Measurements from ENCODE around the gene LHFPL2. TPM values are rescaled to one million over a fixed set of nuclear protein-coding genes. Genes with fewer than 3 reads are reported as not detected.
A peak's percentile ranks its signal among the peaks of the same experiment; 100 is the strongest.

The LHFPL2 gene
- total and polyA plus RNA-seq, 2 experiments from 2014 or later: 10.6 to 50.8 TPM

GRCh38 chr5:78638973-78639669 lies 9.5 kb downstream of the LHFPL2 start:
- H3K4me3 Mint-ChIP-seq: no peak overlapping the region

More at GRCh38 chr5:78638973-78639669, 9.5 kb downstream of the LHFPL2 start:
- H3K4me2 ChIP-seq: 0 out of 2 replicates have a peak overlapping the region, but pooled peaks have one; percentile 8
- Mint-ChIP-seq H3K9me3 (no peaks in the 10 kb centered on the region; the same call in 2 of the 3 replicates), H3K27me3 (ENCODE audit: insufficient read depth, low read depth, poor library complexity) (peaks cover 4% of the 10 kb centered on the region), H3K27ac (no peak overlapping the region), H3K36me3 (ENCODE audit: low read depth) (peaks cover 31% of the 10 kb centered on the region), H3K4me1 (peaks cover 66% of the 10 kb centered on the region)
- peaks cover 65% of the 10 kb centered on the region for H4K20me1 ChIP-seq (replicated peaks; ENCODE audit: insufficient read depth)
- no peak overlapping the region for H3K4me3 ChIP-seq
- H3F3A ChIP-seq (replicated peaks; ENCODE audit: low read depth): no peaks in the 10 kb centered on the region
- H3K27ac ChIP-seq (ENCODE audit: low read depth): no peak overlapping the region; the same call in 1 of the 2 replicates
- no peak overlapping the region for H2AFZ ChIP-seq
- no peaks in the 10 kb centered on the region for H3K27me3 ChIP-seq (ENCODE audit: insufficient read depth)
- DNase-seq (ENCODE audit: low spot score): no peak
- no peak for ATAC-seq
- no peaks in the 10 kb centered on the region for H3K9me2 ChIP-seq (ENCODE audit: insufficient read depth)
- H3K4me1 ChIP-seq (ENCODE audit: insufficient read depth): peaks cover 35% of the 10 kb centered on the region
- peaks cover 100% of the 10 kb centered on the region for H3K79me2 ChIP-seq (replicated peaks; ENCODE audit: insufficient read depth)
- peaks cover 7% of the 10 kb centered on the region; the same call in 1 of the 2 replicates for H3K36me3 ChIP-seq (ENCODE audit: insufficient read depth)
- TF ChIP-seq EZH2 (IDR thresholded peaks at IDR 0.05; ENCODE audit: low read depth, unreplicated experiment): no peak
- no peak for TF ChIP-seq ZNF331 (CRISPR knock-in tag; IDR thresholded peaks at IDR 0.05; ENCODE audit: low read depth)
- TF ChIP-seq CREB1 (CRISPR knock-in tag; IDR thresholded peaks at IDR 0.05; ENCODE audit: low read depth): no peak
- TF ChIP-seq, protein P1, sequence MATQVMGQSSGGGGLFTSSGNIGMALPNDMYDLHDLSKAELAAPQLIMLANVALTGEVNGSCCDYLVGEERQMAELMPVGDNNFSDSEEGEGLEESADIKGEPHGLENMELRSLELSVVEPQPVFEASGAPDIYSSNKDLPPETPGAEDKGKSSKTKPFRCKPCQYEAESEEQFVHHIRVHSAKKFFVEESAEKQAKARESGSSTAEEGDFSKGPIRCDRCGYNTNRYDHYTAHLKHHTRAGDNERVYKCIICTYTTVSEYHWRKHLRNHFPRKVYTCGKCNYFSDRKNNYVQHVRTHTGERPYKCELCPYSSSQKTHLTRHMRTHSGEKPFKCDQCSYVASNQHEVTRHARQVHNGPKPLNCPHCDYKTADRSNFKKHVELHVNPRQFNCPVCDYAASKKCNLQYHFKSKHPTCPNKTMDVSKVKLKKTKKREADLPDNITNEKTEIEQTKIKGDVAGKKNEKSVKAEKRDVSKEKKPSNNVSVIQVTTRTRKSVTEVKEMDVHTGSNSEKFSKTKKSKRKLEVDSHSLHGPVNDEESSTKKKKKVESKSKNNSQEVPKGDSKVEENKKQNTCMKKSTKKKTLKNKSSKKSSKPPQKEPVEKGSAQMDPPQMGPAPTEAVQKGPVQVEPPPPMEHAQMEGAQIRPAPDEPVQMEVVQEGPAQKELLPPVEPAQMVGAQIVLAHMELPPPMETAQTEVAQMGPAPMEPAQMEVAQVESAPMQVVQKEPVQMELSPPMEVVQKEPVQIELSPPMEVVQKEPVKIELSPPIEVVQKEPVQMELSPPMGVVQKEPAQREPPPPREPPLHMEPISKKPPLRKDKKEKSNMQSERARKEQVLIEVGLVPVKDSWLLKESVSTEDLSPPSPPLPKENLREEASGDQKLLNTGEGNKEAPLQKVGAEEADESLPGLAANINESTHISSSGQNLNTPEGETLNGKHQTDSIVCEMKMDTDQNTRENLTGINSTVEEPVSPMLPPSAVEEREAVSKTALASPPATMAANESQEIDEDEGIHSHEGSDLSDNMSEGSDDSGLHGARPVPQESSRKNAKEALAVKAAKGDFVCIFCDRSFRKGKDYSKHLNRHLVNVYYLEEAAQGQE (IDR thresholded peaks at IDR 0.05; ENCODE audit: unreplicated experiment): no peak
- no peak for TF ChIP-seq JUNB (IDR thresholded peaks at IDR 0.05; ENCODE audit: unreplicated experiment)
- no peak for TF ChIP-seq ZNF462 (CRISPR knock-in tag; IDR thresholded peaks at IDR 0.05)
